HCT116 (cell line): ENCODE measurements around the gene ZNF521. TPM values are rescaled to one million over a fixed set of nuclear protein-coding genes. Genes with fewer than 3 reads are reported as not detected.

ENCODE experiments used
- ATAC-seq: fragments of 200-7000 bp; cut with Tn5 transposase; 2 replicates; pipeline ENCODE4 v1.9.1; 2020; ENCODE audit warnings: mild to moderate bottlenecking, moderate library complexity
- BruUV-seq: library from RNA; stranded (reverse); fragments of 400-500 nt; replicated peaks from 2 replicates; lab custom pipeline; 2021; lab: Mats Ljungman, UMichigan
- CTCF ChIA-PET: fragments of 300-600 bp; sonication (Branson Sonifier 250); formaldehyde crosslinking; loops from one replicate; lab custom pipeline; 2021; ENCODE audit warnings: antibody characterized with exemption; lab: Charles Lee
- POLR2A ChIA-PET: fragments of 300-600, 350-600 bp; sonication (Branson Sonifier 250); formaldehyde crosslinking; loops from one replicate; lab custom pipeline; 2021; ENCODE audit warnings: antibody characterized with exemption; lab: Charles Lee
- RAD21 ChIA-PET, 2 experiments: fragments of 300-600 bp; sonication (Branson Sonifier 250); formaldehyde crosslinking; loops; one replicate each; lab custom pipeline; 2023; ENCODE audit warnings: low total read pairs in 2 of 2; ENCODE audit not compliant: uncharacterized antibody in 2 of 2, unreplicated experiment in 2 of 2, low non-redundant PET in 1 of 2; lab: Charles Lee
- DNase-seq: peaks from one replicate; pipeline ENCODE4 v3.0.0-alpha.2; 2010; ENCODE audit warnings: low read depth, low spot score
- H2AFZ ChIP-seq: fragments of 200-600 bp; shearing (Covaris generic), sonication (generic); 2 replicates; pipeline ENCODE4 v1.6.1; 2017; ENCODE audit warnings: low read depth, mixed run types, mixed read lengths, antibody characterized with exemption, low read length; ENCODE audit not compliant: poor library complexity, severe bottlenecking
- H3K27ac ChIP-seq: 2 replicates; pipeline ENCODE4 v1.5.1; 2012; ENCODE audit warnings: low read depth, low read length
- H3K27me3 ChIP-seq: fragments of 200-600 bp; sonication (generic); 2 replicates; pipeline ENCODE4 v1.6.1; 2016; ENCODE audit warnings: mixed run types, low read length, mixed read lengths; ENCODE audit not compliant: insufficient read depth
- H3K36me3 ChIP-seq, 2 experiments: fragments of 200-500 bp in 1 of 2; fragments of 200-600 bp in 1 of 2; sonication (Bioruptor generic) in 1 of 2; sonication (generic) in 1 of 2; 2 replicates each; pipeline versions ENCODE4 v1.5.1 to v1.6.1; 2014 to 2016; ENCODE audit warnings: low read length in 2 of 2, inconsistent platforms in 1 of 2, mixed read lengths in 1 of 2, mixed run types in 1 of 2; ENCODE audit not compliant: insufficient read depth in 2 of 2, control insufficient read depth in 1 of 2
- H3K4me1 ChIP-seq, 2 experiments: fragments of 200-600 bp in 1 of 2; sonication (generic) in 1 of 2; 2 replicates each; pipeline versions ENCODE4 v1.5.1 to v1.6.1; 2012 to 2017; ENCODE audit warnings: low read length in 2 of 2, inconsistent platforms in 1 of 2, mild to moderate bottlenecking in 1 of 2, mixed read lengths in 1 of 2, mixed run types in 1 of 2, moderate library complexity in 1 of 2; ENCODE audit not compliant: insufficient read depth in 2 of 2, control insufficient read depth in 1 of 2
- H3K4me2 ChIP-seq: fragments of 200-600 bp; sonication (generic); 2 replicates; pipeline ENCODE4 v1.6.1; 2017; ENCODE audit warnings: mixed run types, low read length, mixed read lengths
- H3K4me3 ChIP-seq, 2 experiments: fragments of 200-600 bp in 1 of 2; sonication (generic) in 1 of 2; replicated peaks in 1 of 2; 2 replicates each; pipeline ENCODE4 v1.5.1; 2011 to 2016; ENCODE audit warnings: low read length in 2 of 2, control low read depth in 1 of 2, low read depth in 1 of 2, mild to moderate bottlenecking in 1 of 2, mixed read lengths in 1 of 2, mixed run types in 1 of 2
- H3K79me2 ChIP-seq: fragments of 200-600 bp; sonication (generic); 2 replicates; pipeline ENCODE4 v1.6.1; 2017; ENCODE audit warnings: mild to moderate bottlenecking, mixed run types, low read length, moderate library complexity, mixed read lengths; ENCODE audit not compliant: insufficient read depth
- H3K9ac ChIP-seq: fragments of 200-600 bp; sonication (generic); 2 replicates; pipeline ENCODE4 v1.6.1; 2016; ENCODE audit warnings: low read length, mixed read lengths
- H3K9me2 ChIP-seq: fragments of 200-600 bp; sonication (generic), shearing (Covaris generic); 2 replicates; pipeline ENCODE4 v1.6.1; 2017; ENCODE audit warnings: mixed run types, mild to moderate bottlenecking, moderate library complexity; ENCODE audit not compliant: insufficient read depth
- H3K9me3 ChIP-seq, 2 experiments: fragments of 200-500 bp in 1 of 2; fragments of 200-600 bp in 1 of 2; sonication (Bioruptor generic) in 1 of 2; sonication (generic) in 1 of 2; 2 replicates each; pipeline ENCODE4 v1.6.1; 2014 to 2017; ENCODE audit warnings: low read length in 2 of 2, mixed read lengths in 2 of 2, inconsistent platforms in 1 of 2, low read depth in 1 of 2, mild to moderate bottlenecking in 1 of 2, mixed run types in 1 of 2, moderate library complexity in 1 of 2; ENCODE audit not compliant: control insufficient read depth in 1 of 2, insufficient read depth in 1 of 2
- H4K20me1 ChIP-seq: fragments of 200-600 bp; sonication (generic), shearing (Covaris generic); 2 replicates; pipeline ENCODE4 v1.6.1; 2017; ENCODE audit warnings: mixed run types, mild to moderate bottlenecking, moderate library complexity; ENCODE audit not compliant: insufficient read depth
- ELF1 ChIP-seq: IDR thresholded peaks from 2 replicates; pipeline ENCODE4 v1.6.1; 2012; ENCODE audit warnings: low read depth, borderline replicate concordance
- EZH2 ChIP-seq: fragments of 200-600 bp; sonication (generic); IDR thresholded peaks from 2 replicates; pipeline ENCODE4 v1.6.1; 2017; ENCODE audit warnings: antibody characterized with exemption, mixed run types
- EZH2phosphoT487 ChIP-seq: fragments of 200-600 bp; IDR thresholded peaks from 2 replicates; pipeline ENCODE4 v1.6.1; 2018; ENCODE audit warnings: antibody characterized with exemption, borderline replicate concordance
- POLR2AphosphoS5 ChIP-seq: IDR thresholded peaks from 2 replicates; pipeline ENCODE4 v1.6.1; 2011; ENCODE audit warnings: mild to moderate bottlenecking, low read depth, low read length, moderate library complexity
- SRF ChIP-seq: IDR thresholded peaks from 2 replicates; pipeline ENCODE4 v1.6.1; 2012; ENCODE audit warnings: low read depth
- YY1 ChIP-seq: IDR thresholded peaks from 2 replicates; pipeline ENCODE4 v1.6.1; 2011; ENCODE audit warnings: low read length, low read depth, moderate library complexity, mild to moderate bottlenecking; ENCODE audit not compliant: insufficient replicate concordance; ENCODE audit errors: extremely low read depth
- intact Hi-C: fragments of 100-400 bp; cut with micrococcal nuclease; formaldehyde crosslinking; loops from 2 replicates; pipeline ENCODE4 v1.10.0; 2022
- total RNA-seq: library from RNA; stranded (reverse); gene quantifications from one replicate; pipeline ENCODE4 v1.2.1, GENCODE V29; 2021; ENCODE audit not compliant: unreplicated experiment

The ZNF521 gene
- total RNA-seq, 1 experiment from 2014 or later: 0.10 TPM

GRCh38 chr18:25314151-25314837 lies 37.7 kb downstream of the ZNF521 start:
- intact Hi-C loops: no loop called here
- Histone ChIP-seq H3K36me3 (no peaks in the 10 kb centered on the region), H4K20me1 (no peaks in the 10 kb centered on the region), H3K4me3 (no peak overlapping the region), H3K9me3 (no peaks in the 10 kb centered on the region), H3K9ac (no peak overlapping the region), H2AFZ (no peak overlapping the region), H3K9me2 (no peaks in the 10 kb centered on the region), H3K79me2 (no peaks in the 10 kb centered on the region), H3K27ac (no peak overlapping the region), H3K4me1 (no peaks in the 10 kb centered on the region), H3K4me2 (no peak overlapping the region), H3K27me3 (no peaks in the 10 kb centered on the region)
- ATAC-seq (no peak), DNase-seq (no peak)
- TF ChIP-seq ELF1 (no peak), POLR2AphosphoS5 (no peak)
- CTCF ChIA-PET: no interaction called here
- no TSS peak for BruUV-seq
- POLR2A ChIA-PET: no interaction called here
- RAD21 ChIA-PET: no interaction called here

- Histone ChIP-seq H3K27ac (no peak overlapping the region), H3K9me2 (no peaks in the 10 kb centered on the region), H2AFZ (no peak overlapping the region), H3K9ac (no peak overlapping the region), H3K79me2 (no peaks in the 10 kb centered on the region), H3K36me3 (no peaks in the 10 kb centered on the region), H3K27me3 (no peaks in the 10 kb centered on the region), H3K4me2 (no peak overlapping the region), H3K4me3 (no peak overlapping the region), H4K20me1 (no peaks in the 10 kb centered on the region), H3K4me1 (no peaks in the 10 kb centered on the region), H3K9me3 (no peaks in the 10 kb centered on the region)
- ATAC-seq (no peak), DNase-seq (no peak)
- intact Hi-C loops: no loop called here
- ChIA-PET RAD21 (no interaction called here), POLR2A (no interaction called here), CTCF (no interaction called here)
- BruUV-seq: no TSS peak
- TF ChIP-seq SRF (no peak), YY1 (no peak), EZH2phosphoT487 (no peak), EZH2 (no peak)
These were observed 38.7 kb downstream of the ZNF521 start for GRCh38 chr18:25313268-25313667.
